PC-3 (cell line): ENCODE measurements around the gene KCNT2.

ENCODE experiments used
- EZH2phosphoT487 ChIP-seq: fragments of 300-600 bp; sonication (generic); IDR thresholded peaks from 2 replicates; pipeline ENCODE4 v1.6.1; 2018; ENCODE audit warnings: mild to moderate bottlenecking, antibody characterized with exemption, low read length, borderline replicate concordance
- TF ChIP-seq, protein P1 (sequence below): fragments of 300-600 bp; sonication (generic); conservative IDR thresholded peaks from 2 replicates; pipeline ENCODE4 v1.5.1; 2017; ENCODE audit warnings: antibody characterized with exemption, low read depth, mild to moderate bottlenecking, low read length

DNA sequence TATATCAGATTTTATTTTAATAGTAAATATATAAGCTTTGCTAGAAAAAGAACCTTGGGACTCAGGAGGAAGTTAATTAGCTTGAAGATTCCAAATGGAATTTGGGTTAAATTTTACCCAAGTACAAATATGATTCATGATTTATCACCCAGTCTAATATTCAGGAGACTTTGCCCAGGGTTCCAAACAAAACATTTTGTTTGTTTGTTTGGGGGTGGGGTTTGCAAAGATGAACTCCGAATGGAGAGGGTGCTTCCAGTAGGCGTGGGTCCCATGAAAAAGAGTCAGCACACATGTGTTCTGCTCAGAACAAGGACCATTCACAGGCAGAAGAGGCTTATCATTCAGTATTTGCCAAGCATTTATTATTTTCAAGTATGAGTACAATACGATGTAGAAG is 23.5 kb downstream of the KCNT2 start:
- no peak for TF ChIP-seq EZH2phosphoT487
- TF ChIP-seq, protein P1, sequence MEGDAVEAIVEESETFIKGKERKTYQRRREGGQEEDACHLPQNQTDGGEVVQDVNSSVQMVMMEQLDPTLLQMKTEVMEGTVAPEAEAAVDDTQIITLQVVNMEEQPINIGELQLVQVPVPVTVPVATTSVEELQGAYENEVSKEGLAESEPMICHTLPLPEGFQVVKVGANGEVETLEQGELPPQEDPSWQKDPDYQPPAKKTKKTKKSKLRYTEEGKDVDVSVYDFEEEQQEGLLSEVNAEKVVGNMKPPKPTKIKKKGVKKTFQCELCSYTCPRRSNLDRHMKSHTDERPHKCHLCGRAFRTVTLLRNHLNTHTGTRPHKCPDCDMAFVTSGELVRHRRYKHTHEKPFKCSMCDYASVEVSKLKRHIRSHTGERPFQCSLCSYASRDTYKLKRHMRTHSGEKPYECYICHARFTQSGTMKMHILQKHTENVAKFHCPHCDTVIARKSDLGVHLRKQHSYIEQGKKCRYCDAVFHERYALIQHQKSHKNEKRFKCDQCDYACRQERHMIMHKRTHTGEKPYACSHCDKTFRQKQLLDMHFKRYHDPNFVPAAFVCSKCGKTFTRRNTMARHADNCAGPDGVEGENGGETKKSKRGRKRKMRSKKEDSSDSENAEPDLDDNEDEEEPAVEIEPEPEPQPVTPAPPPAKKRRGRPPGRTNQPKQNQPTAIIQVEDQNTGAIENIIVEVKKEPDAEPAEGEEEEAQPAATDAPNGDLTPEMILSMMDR: no peak
